Measurements from ENCODE around the gene TNRC6B. TPM values are rescaled to one million over a fixed set of nuclear protein-coding genes. Genes with fewer than 3 reads are reported as not detected.

TNRC6B gene
- total and polyA plus RNA-seq, 2 donors from 2014 or later: 2.7 to 63.2 TPM

GRCh38 chr22:40236131-40236665 is 58.5 kb downstream of the TNRC6B start:
- FAIRE-seq: no peak
- no peak overlapping the region for H3K27ac ChIP-seq (ENCODE audit: low read depth in 2 of 2, low read length in 2 of 2)
- intact Hi-C loops (cut with DNase I): no loop called here

GRCh38 chr22:40237241-40237640 is 59.5 kb downstream of the TNRC6B start:
- DNase-seq: no peak
- no peak for TF ChIP-seq CTCF (IDR thresholded peaks at IDR 0.05; ENCODE audit: borderline replicate concordance, extremely low read depth, insufficient read depth)
- H3K4me3 ChIP-seq (ENCODE audit: low read length in 3 of 3): no peak overlapping the region
- H3K4me1 ChIP-seq (ENCODE audit: control insufficient read depth in 2 of 3, insufficient read depth in 2 of 3, low read depth in 1 of 3, low read length in 3 of 3): peaks cover 0 to 25% (median 13%) of the 10 kb centered on the region in 3 donors
- no peaks in the 10 kb centered on the region for H3K27me3 ChIP-seq (ENCODE audit: control insufficient read depth, insufficient read depth, low read length)
- intact Hi-C loops (cut with DNase I): no loop called here
- peaks cover 0 to 3% (median under 1%) of the 10 kb centered on the region in 3 donors for H3K36me3 ChIP-seq (ENCODE audit: control insufficient read depth in 2 of 3, insufficient read depth in 3 of 3, low read length in 3 of 3)
- no peak for FAIRE-seq
- H3K9ac ChIP-seq (ENCODE audit: low read length in 3 of 3): no peak overlapping the region
- no peaks in the 10 kb centered on the region for H3K9me3 ChIP-seq (ENCODE audit: control insufficient read depth in 2 of 3, insufficient read depth in 1 of 3, low read length in 3 of 3)
- H3K27ac ChIP-seq (ENCODE audit: low read depth in 2 of 2, low read length in 2 of 2): no peak overlapping the region

More at GRCh38 chr22:40236131-40236665, 58.5 kb downstream of the TNRC6B start:
- Histone ChIP-seq H3K9me3 (ENCODE audit: control insufficient read depth in 2 of 3, insufficient read depth in 1 of 3, low read length in 3 of 3) (no peaks in the 10 kb centered on the region), H3K4me3 (ENCODE audit: low read length in 3 of 3) (no peak overlapping the region), H3K27me3 (ENCODE audit: control insufficient read depth, insufficient read depth, low read length) (no peaks in the 10 kb centered on the region), H3K4me1 (ENCODE audit: control insufficient read depth in 2 of 3, insufficient read depth in 2 of 3, low read depth in 1 of 3, low read length in 3 of 3) (peaks cover 0 to 25% (median 13%) of the 10 kb centered on the region in 3 donors), H3K36me3 (ENCODE audit: control insufficient read depth in 2 of 3, insufficient read depth in 3 of 3, low read length in 3 of 3) (peaks cover 0 to 5% (median 4%) of the 10 kb centered on the region in 3 donors), H3K9ac (ENCODE audit: low read length in 3 of 3) (no peak overlapping the region)
- DNase-seq: no peak
- no peak for TF ChIP-seq CTCF (IDR thresholded peaks at IDR 0.05; ENCODE audit: borderline replicate concordance, extremely low read depth, insufficient read depth)

- FAIRE-seq (no peak), DNase-seq (no peak)
- H3K27me3 ChIP-seq (ENCODE audit: control insufficient read depth, insufficient read depth, low read length): no peaks in the 10 kb centered on the region
- intact Hi-C loops (cut with DNase I): no loop called here
- no peak overlapping the region for H3K9ac ChIP-seq (ENCODE audit: low read length in 3 of 3)
- peaks cover 0 to 25% (median 13%) of the 10 kb centered on the region in 3 donors for H3K4me1 ChIP-seq (ENCODE audit: control insufficient read depth in 2 of 3, insufficient read depth in 2 of 3, low read depth in 1 of 3, low read length in 3 of 3)
- H3K36me3 ChIP-seq (ENCODE audit: control insufficient read depth in 2 of 3, insufficient read depth in 3 of 3, low read length in 3 of 3): peaks cover 0 to 3% (median 0%) of the 10 kb centered on the region in 3 donors
- no peak for TF ChIP-seq CTCF (IDR thresholded peaks at IDR 0.05; ENCODE audit: borderline replicate concordance, extremely low read depth, insufficient read depth)
- H3K9me3 ChIP-seq (ENCODE audit: control insufficient read depth in 2 of 3, insufficient read depth in 1 of 3, low read length in 3 of 3): no peaks in the 10 kb centered on the region
- no peak overlapping the region for H3K4me3 ChIP-seq (ENCODE audit: low read length in 3 of 3)
- H3K27ac ChIP-seq (ENCODE audit: low read depth in 2 of 2, low read length in 2 of 2): no peak overlapping the region
These were observed 60.2 kb downstream of the TNRC6B start for GRCh38 chr22:40237788-40238424.
